ENCODE results near the gene RABGEF1. TPM values are rescaled to one million over a fixed set of nuclear protein-coding genes. Genes with fewer than 3 reads are reported as not detected.
"Not testable (repeated sequence)": the region's sequence is repeated elsewhere in the genome, so short reads cannot be mapped to it uniquely, and the experiment has no call there.

RABGEF1 gene
- total and polyA plus RNA-seq, 2 experiments from 2014 or later: 16.3 to 28.1 TPM

- Histone ChIP-seq H2AFZ (no peak overlapping the region), H3K4me3 (no peak overlapping the region), H3K36me3 (replicated peaks; ENCODE audit: insufficient read depth, low read depth) (no peaks in the 10 kb centered on the region), H3K27me3 (no peaks in the 10 kb centered on the region), H3K4me1 (ENCODE audit: insufficient read depth) (peaks cover 8% of the 10 kb centered on the region), H3K79me2 (no peaks in the 10 kb centered on the region), H3K4me2 (no peak overlapping the region), H3K27ac (no peak overlapping the region), H4K20me1 (ENCODE audit: insufficient read depth, poor library complexity, severe bottlenecking) (no peaks in the 10 kb centered on the region), H3K9me2 (replicated peaks; ENCODE audit: insufficient read depth) (no peaks in the 10 kb centered on the region), H3K9me3 (ENCODE audit: low read depth) (no peaks in the 10 kb centered on the region)
- TF ChIP-seq CTCF (IDR thresholded peaks at IDR 0.05; ENCODE audit: poor library complexity): no peak
- no peak for TF ChIP-seq EZH2 (IDR thresholded peaks at IDR 0.05; ENCODE audit: borderline replicate concordance)
- TF ChIP-seq EZH2phosphoT487 (IDR thresholded peaks at IDR 0.05; ENCODE audit: low read depth, severe bottlenecking, unreplicated experiment): no peak
- DNase-seq (ENCODE audit: low spot score): no peak
- 90% methylated on average over 8 of the region's 8 CpGs for WGBS (ENCODE audit: low lambda C conversion rate, missing lambda C conversion rate)
These were observed 99.3 kb downstream of the RABGEF1 start for GRCh38 chr7:66839814-66840213.

GRCh38 chr7:66840316-66840715 lies 99.8 kb downstream of the RABGEF1 start:
- Histone ChIP-seq H2AFZ (no peak overlapping the region), H3K27me3 (no peaks in the 10 kb centered on the region), H3K4me3 (no peak overlapping the region), H4K20me1 (ENCODE audit: insufficient read depth, poor library complexity, severe bottlenecking) (no peaks in the 10 kb centered on the region), H3K4me1 (ENCODE audit: insufficient read depth) (peaks cover 9% of the 10 kb centered on the region), H3K9me3 (ENCODE audit: low read depth) (no peaks in the 10 kb centered on the region), H3K36me3 (replicated peaks; ENCODE audit: insufficient read depth, low read depth) (no peaks in the 10 kb centered on the region), H3K4me2 (no peak overlapping the region), H3K9me2 (replicated peaks; ENCODE audit: insufficient read depth) (no peaks in the 10 kb centered on the region), H3K27ac (no peak overlapping the region), H3K79me2 (peaks cover 1% of the 10 kb centered on the region)
- TF ChIP-seq CTCF (IDR thresholded peaks at IDR 0.05; ENCODE audit: poor library complexity) (no peak), EZH2phosphoT487 (IDR thresholded peaks at IDR 0.05; ENCODE audit: low read depth, severe bottlenecking, unreplicated experiment) (no peak)
- DNase-seq (ENCODE audit: low spot score): no peak
- 95% methylated on average over 5 of the region's 5 CpGs for WGBS (ENCODE audit: low lambda C conversion rate, missing lambda C conversion rate)

GRCh38 chr7:66841898-66842297 lies 101.4 kb downstream of the RABGEF1 start:
- H3K9me2 ChIP-seq (replicated peaks; ENCODE audit: insufficient read depth): no peaks in the 10 kb centered on the region
- TF ChIP-seq EZH2 (IDR thresholded peaks at IDR 0.05; ENCODE audit: borderline replicate concordance): no peak
- TF ChIP-seq CTCF (IDR thresholded peaks at IDR 0.05; ENCODE audit: poor library complexity): no peak
- TF ChIP-seq EZH2phosphoT487 (IDR thresholded peaks at IDR 0.05; ENCODE audit: low read depth, severe bottlenecking, unreplicated experiment): no peak
- H3K4me2 ChIP-seq: no peak overlapping the region
- H3K79me2 ChIP-seq: peaks cover 6% of the 10 kb centered on the region
- H3K9me3 ChIP-seq (ENCODE audit: low read depth): no peaks in the 10 kb centered on the region
- no peak for DNase-seq (ENCODE audit: low spot score)
- H3K4me1 ChIP-seq (ENCODE audit: insufficient read depth): peaks cover 13% of the 10 kb centered on the region
- H2AFZ ChIP-seq: no peak overlapping the region
- no peaks in the 10 kb centered on the region for H3K27me3 ChIP-seq
- H3K27ac ChIP-seq: no peak overlapping the region
- no peak overlapping the region for H3K4me3 ChIP-seq
- no peaks in the 10 kb centered on the region for H4K20me1 ChIP-seq (ENCODE audit: insufficient read depth, poor library complexity, severe bottlenecking)
- H3K36me3 ChIP-seq (replicated peaks; ENCODE audit: insufficient read depth, low read depth): no peaks in the 10 kb centered on the region
- 95% methylated on average over 5 of the region's 5 CpGs for WGBS (ENCODE audit: low lambda C conversion rate, missing lambda C conversion rate)

- H4K20me1 ChIP-seq (ENCODE audit: insufficient read depth, poor library complexity, severe bottlenecking); DNase-seq (ENCODE audit: low spot score); H3K9me2 ChIP-seq (replicated peaks; ENCODE audit: insufficient read depth); H3K4me3 ChIP-seq; H2AFZ ChIP-seq; H3K36me3 ChIP-seq (replicated peaks; ENCODE audit: insufficient read depth, low read depth); H3K9me3 ChIP-seq (ENCODE audit: low read depth); H3K27me3 ChIP-seq; H3K79me2 ChIP-seq: not testable (repeated sequence)
- WGBS (ENCODE audit: low lambda C conversion rate, missing lambda C conversion rate): 73% methylated on average over 7 of the region's 7 CpGs
- Histone ChIP-seq H3K27ac (peak overlapping the region; percentile 93), H3K4me2 (peak overlapping the region; percentile 92), H3K4me1 (ENCODE audit: insufficient read depth) (peaks cover 13% of the 10 kb centered on the region)
These were observed 103.0 kb downstream of the RABGEF1 start for GRCh38 chr7:66843492-66843891.

Measured in hepatocyte (in vitro differentiated cells).